ENCODE results near the gene CHI3L2.

DNA sequence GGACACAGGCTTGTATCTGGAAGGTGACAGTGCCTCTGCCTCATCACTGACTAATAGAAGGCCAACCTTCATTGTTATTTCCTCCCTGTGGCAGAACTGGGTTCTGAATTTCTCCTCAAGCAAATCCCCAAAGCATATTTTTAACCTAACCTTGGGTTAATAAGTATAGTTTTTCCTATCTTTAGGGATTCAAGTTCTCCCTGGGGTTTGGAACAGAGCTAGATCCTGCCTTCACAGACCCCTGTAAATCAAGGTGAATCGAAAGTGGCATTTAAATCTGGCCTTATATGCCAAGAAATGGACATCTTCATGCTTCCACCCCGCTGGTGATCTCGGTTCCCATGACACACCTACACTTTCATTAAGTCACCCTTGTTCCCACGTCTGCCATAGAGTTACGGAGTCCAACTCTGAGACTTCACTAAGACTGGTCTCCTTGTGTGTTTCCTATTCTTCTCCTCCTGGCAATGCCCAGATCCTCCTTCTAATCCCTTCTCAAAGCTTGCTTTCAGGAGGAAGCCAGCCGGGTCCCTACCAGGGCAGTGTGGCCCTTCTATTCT lies 4.3 kb upstream of the CHI3L2 start:
- TF ChIP-seq CTCF (IDR thresholded peaks at IDR 0.05) (no peak), POLR2AphosphoS5 (IDR thresholded peaks at IDR 0.05) (no peak)

Measured in upper lobe of left lung (tissue), 4 donors.